Measurements from ENCODE around the gene OVCA2. TPM values are rescaled to one million over a fixed set of nuclear protein-coding genes. Genes with fewer than 3 reads are reported as not detected.

The OVCA2 gene
- total RNA-seq, 6 donors from 2014 or later, result 20.1 to 56.1 (median 33.5) TPM

DNA sequence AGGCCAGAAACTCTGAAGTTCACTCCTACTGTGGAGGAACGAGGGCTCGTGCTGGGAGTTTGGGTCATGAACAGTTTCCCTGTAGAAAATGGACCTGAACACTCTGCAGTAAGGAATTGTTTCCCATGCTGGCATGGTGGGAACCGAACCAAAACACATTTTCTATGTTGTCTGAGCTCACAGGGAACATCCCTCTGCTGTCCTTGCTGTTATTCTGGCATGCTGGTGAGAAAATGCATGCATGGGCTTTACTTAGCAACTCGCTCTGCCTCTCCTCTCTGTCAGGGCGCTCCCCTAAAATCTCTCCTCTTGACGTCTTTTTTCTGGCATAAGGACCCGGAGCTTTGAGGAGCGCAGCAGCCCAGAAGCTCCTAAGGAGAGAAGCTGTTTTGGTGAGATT is 22.1 kb upstream of the OVCA2 start:
- WGBS, 2 donors, result 87 to 92% methylated on average over 6 to 8 of the region's 8 CpGs
- H3K27me3 ChIP-seq, result peaks cover 0 to 11% (median 7%) of the 10 kb centered on the region in 4 donors
- H3K27ac ChIP-seq, result no peak overlapping the region

DNA sequence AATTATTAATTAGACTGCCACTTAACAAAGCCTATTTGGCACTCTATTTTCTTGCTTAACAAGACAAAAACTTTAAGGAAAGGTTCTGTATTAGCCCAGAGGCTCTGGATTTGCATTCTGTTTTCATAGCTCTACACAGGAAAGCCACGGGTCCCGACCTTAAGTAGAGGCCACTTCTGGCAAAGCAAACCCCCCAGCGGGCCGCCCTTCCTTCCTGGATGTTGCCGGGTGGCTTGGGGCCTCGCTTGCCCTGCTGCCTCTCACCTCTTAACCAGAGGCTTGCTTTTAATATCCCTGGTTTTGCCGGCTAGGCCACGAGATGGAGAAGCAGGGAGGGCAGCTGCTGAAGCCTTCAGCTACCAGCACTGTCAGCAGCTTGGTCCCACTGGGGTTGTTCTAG is 21.1 kb upstream of the OVCA2 start:
- TF ChIP-seq POLR2A (IDR thresholded peaks at IDR 0.05) (no peak), POLR2AphosphoS5 (IDR thresholded peaks at IDR 0.05) (no peak), EP300 (IDR thresholded peaks at IDR 0.05) (no peak)
- TF ChIP-seq, protein P1, sequence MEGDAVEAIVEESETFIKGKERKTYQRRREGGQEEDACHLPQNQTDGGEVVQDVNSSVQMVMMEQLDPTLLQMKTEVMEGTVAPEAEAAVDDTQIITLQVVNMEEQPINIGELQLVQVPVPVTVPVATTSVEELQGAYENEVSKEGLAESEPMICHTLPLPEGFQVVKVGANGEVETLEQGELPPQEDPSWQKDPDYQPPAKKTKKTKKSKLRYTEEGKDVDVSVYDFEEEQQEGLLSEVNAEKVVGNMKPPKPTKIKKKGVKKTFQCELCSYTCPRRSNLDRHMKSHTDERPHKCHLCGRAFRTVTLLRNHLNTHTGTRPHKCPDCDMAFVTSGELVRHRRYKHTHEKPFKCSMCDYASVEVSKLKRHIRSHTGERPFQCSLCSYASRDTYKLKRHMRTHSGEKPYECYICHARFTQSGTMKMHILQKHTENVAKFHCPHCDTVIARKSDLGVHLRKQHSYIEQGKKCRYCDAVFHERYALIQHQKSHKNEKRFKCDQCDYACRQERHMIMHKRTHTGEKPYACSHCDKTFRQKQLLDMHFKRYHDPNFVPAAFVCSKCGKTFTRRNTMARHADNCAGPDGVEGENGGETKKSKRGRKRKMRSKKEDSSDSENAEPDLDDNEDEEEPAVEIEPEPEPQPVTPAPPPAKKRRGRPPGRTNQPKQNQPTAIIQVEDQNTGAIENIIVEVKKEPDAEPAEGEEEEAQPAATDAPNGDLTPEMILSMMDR (IDR thresholded peaks at IDR 0.05), result no peak
- H3K4me1 ChIP-seq, result peaks cover 20 to 36% (median 30%) of the 10 kb centered on the region in 4 donors
- no peaks in the 10 kb centered on the region for H3K36me3 ChIP-seq
- no peak for ATAC-seq (ENCODE audit: low FRiP score in 2 of 2)
- no peak overlapping the region for H3K4me3 ChIP-seq
- no peaks in the 10 kb centered on the region for H3K9me3 ChIP-seq
- WGBS, 2 donors, result 32 to 34% methylated on average over 8 of the region's 8 CpGs
- H3K27ac ChIP-seq, result peak overlapping the region in 1 of 4 donors; percentile 15
- peaks cover 0 to 21% (median 14%) of the 10 kb centered on the region in 4 donors for H3K27me3 ChIP-seq
- no peak for DNase-seq

More for the DNA sequence above, 22.1 kb upstream of the OVCA2 start:
- TF ChIP-seq POLR2A (IDR thresholded peaks at IDR 0.05) (no peak), EP300 (IDR thresholded peaks at IDR 0.05) (no peak), POLR2AphosphoS5 (IDR thresholded peaks at IDR 0.05) (no peak)
- TF ChIP-seq, protein P1 (IDR thresholded peaks at IDR 0.05), result no peak
- Histone ChIP-seq H3K4me1 (peaks cover 12 to 32% (median 20%) of the 10 kb centered on the region in 4 donors), H3K36me3 (no peaks in the 10 kb centered on the region), H3K4me3 (no peak overlapping the region), H3K9me3 (no peaks in the 10 kb centered on the region)
- no peak for DNase-seq
- ATAC-seq (ENCODE audit: low FRiP score in 2 of 2), result no peak

DNA sequence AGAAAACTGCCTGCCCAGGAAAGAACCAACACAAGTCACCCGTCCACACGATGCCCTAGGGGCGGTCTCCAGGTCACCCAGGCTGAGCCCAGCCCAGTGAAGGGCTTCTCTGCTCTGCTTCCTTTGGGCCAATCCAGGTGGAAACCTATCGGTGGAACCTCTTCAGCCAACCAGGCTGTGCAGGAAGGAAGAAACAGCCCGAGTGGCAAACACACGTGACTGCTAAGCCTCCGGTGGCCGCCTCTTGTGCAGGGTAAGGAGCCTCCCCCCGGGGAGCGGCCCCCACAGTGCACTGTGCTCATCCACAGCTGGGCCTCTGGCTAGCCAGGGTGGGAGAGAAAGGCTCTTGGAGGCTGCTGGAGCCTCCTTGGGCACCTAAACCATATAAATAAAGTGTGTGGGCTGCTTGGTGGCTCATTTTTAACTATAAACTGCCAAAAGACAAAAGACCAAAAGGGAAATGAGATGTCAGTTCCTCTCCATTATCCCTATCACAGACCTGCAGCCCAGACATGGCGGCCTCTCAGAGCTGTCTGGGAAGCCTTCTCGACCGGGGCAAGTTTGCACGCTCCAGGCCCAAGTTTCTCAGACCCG is 19.1 kb upstream of the OVCA2 start:
- no peak for ATAC-seq (ENCODE audit: low FRiP score in 2 of 2)
- Histone ChIP-seq H3K27me3 (peaks cover 0 to 26% (median 15%) of the 10 kb centered on the region in 4 donors), H3K4me3 (no peak overlapping the region), H3K27ac (peak overlapping the region in 1 of 4 donors; percentile 56), H3K4me1 (peaks cover 27 to 42% (median 36%) of the 10 kb centered on the region in 4 donors), H3K9me3 (no peaks in the 10 kb centered on the region), H3K36me3 (no peaks in the 10 kb centered on the region)
- TF ChIP-seq POLR2AphosphoS5 (IDR thresholded peaks at IDR 0.05), result no peak
- peak in 1 of 4 donors; percentile 10 for TF ChIP-seq POLR2A (IDR thresholded peaks at IDR 0.05)
- DNase-seq, result peak in 1 of 2 donors; percentile 63
- 56 to 70% methylated on average over 8 to 15 of the region's 15 CpGs for WGBS, 2 donors

DNA sequence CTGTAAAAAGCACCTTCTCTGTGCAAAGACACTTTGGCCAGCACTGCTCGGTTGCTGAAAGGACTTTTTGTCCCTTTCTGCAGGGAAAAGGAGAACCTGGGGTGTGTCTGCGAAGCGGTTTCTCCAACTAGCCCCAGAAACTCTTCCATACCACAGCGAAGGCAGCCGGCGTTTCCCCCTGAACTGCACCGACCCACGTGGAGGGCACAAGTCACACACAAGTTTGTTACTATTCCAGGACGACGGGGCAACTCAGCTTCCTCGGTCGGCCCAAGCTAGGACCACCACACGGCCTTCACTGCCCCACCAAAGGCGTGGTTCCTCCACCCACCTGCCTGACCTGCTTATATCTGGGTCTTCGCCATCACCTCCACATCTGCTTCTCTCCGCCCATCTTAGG is 18.6 kb upstream of the OVCA2 start:
- Histone ChIP-seq H3K27me3 (peaks cover 0 to 26% (median 15%) of the 10 kb centered on the region in 4 donors), H3K4me1 (peaks cover 27 to 42% (median 36%) of the 10 kb centered on the region in 4 donors), H3K9me3 (no peaks in the 10 kb centered on the region), H3K36me3 (no peaks in the 10 kb centered on the region), H3K27ac (peak overlapping the region in 1 of 4 donors; percentile 56), H3K4me3 (peak overlapping the region in 3 of 4 donors; percentile 51 to 72 (median 66))
- no peak for DNase-seq
- ATAC-seq (ENCODE audit: low FRiP score in 2 of 2), result no peak
- WGBS, 2 donors, result 51 to 63% methylated on average over 13 to 16 of the region's 16 CpGs
- TF ChIP-seq EP300 (IDR thresholded peaks at IDR 0.05), result no peak
- no peak for TF ChIP-seq POLR2A (IDR thresholded peaks at IDR 0.05)
- TF ChIP-seq, protein P1 (IDR thresholded peaks at IDR 0.05), result no peak
- TF ChIP-seq POLR2AphosphoS5 (IDR thresholded peaks at IDR 0.05), result no peak

DNA sequence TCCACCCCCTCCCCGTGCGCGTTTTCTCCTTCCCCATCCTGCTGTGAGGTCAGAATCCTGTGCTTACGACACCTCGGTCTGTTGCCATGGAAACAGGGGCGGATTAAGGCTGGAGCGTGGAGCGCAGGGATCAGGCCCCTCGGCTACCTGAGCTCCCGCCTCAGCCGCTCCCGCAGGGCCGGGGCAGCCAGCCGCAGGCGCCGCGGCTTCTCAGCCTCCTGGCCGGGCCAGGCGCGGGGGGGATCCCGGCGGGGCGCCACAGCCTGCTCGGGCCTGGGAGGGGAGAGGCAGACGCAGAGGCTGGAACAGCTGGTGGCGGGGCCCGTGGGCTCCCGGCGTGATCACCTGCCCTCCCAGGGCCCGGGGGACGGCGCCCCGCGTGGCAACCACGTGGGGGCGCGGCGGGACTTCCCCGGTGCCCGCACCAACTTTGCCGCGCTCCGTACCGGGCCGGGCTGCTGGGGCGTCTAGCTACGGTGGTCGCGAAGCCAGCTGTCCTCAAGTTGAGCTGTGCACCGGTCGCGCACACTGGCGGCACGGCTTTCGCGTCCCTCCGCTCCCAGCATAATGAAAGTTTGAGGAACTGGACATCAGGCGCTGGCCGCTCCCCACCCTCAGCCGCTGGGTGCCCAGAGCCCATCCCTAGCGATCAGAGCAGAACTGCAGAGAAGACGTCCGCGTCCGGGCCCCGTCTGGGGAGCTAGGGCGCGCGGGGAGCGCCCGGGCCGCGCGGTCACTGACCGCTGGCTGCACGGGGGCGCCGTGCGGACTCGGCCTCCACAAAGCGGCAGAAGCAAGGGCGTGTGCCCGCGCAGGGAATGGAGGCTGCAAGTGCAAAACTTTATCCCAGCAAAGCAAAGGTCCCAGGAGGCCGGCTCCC is 17.9 kb upstream of the OVCA2 start:
- H3K9me3 ChIP-seq, result no peaks in the 10 kb centered on the region
- H3K4me3 ChIP-seq, result peak overlapping the region; percentile 31 to 72 (median 58)
- ATAC-seq (ENCODE audit: low FRiP score in 2 of 2) (peak; percentile 25 to 56), DNase-seq (peak; percentile 77 to 88)
- peaks cover 0 to 26% (median 15%) of the 10 kb centered on the region in 4 donors for H3K27me3 ChIP-seq
- H3K27ac ChIP-seq, result peak overlapping the region in 3 of 4 donors; percentile 35 to 56 (median 56)
- peaks cover 27 to 42% (median 34%) of the 10 kb centered on the region in 4 donors for H3K4me1 ChIP-seq
- no peak for TF ChIP-seq POLR2AphosphoS5 (IDR thresholded peaks at IDR 0.05)
- H3K36me3 ChIP-seq, result no peaks in the 10 kb centered on the region
- WGBS, 2 donors, result 0 to 1% methylated on average over 5 to 73 of the region's 85 CpGs

All from upper lobe of left lung (tissue), 6 donors.